HL-60 (cell line): ENCODE results near the gene PLPP7.

Experiments
- CTCF ChIP-seq: IDR thresholded peaks from one replicate; pipeline ENCODE4 v1.5.1; 2011; ENCODE audit warnings: low read length, control low read depth, inconsistent platforms; ENCODE audit not compliant: insufficient read depth
- SPI1 ChIP-seq: IDR thresholded peaks from 2 replicates; pipeline ENCODE4 v1.6.1; 2012; ENCODE audit warnings: low read depth, mild to moderate bottlenecking, borderline replicate concordance
- TF ChIP-seq, protein P1 (sequence below): IDR thresholded peaks from 2 replicates; pipeline ENCODE4 v1.6.1; 2012; ENCODE audit warnings: low read depth; ENCODE audit not compliant: insufficient replicate concordance

DNA sequence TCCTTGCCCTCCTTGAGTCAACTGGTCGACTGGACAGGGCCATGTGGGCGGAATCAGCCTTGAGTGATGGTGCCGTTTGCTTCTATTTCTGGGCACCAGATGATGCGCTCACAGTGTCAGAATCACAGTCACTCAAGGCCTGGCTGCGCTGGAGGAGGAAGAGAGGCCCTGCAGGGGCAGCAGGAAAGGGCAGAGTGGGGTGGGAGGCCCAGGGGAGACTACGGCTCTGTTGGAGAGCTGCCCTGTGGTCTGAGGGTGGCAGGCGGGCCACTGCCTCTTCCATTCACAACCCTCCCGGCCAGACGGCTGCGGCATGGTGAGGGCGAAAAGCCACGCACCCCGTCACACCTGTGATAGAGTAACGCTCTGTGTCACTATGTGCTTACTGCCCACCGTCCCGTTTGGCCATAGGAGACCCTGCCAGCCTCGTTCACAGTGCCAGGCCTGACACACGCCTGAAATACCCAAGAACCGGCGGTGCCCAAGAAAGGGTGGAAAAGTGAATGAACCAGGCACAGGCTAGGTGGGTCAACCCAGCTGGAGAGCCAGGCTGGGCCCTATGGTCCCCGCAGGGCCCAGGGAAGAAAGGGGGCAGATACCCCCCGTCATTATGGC lies 9.9 kb downstream of the PLPP7 start:
- TF ChIP-seq CTCF, result no peak
- TF ChIP-seq, protein P1, sequence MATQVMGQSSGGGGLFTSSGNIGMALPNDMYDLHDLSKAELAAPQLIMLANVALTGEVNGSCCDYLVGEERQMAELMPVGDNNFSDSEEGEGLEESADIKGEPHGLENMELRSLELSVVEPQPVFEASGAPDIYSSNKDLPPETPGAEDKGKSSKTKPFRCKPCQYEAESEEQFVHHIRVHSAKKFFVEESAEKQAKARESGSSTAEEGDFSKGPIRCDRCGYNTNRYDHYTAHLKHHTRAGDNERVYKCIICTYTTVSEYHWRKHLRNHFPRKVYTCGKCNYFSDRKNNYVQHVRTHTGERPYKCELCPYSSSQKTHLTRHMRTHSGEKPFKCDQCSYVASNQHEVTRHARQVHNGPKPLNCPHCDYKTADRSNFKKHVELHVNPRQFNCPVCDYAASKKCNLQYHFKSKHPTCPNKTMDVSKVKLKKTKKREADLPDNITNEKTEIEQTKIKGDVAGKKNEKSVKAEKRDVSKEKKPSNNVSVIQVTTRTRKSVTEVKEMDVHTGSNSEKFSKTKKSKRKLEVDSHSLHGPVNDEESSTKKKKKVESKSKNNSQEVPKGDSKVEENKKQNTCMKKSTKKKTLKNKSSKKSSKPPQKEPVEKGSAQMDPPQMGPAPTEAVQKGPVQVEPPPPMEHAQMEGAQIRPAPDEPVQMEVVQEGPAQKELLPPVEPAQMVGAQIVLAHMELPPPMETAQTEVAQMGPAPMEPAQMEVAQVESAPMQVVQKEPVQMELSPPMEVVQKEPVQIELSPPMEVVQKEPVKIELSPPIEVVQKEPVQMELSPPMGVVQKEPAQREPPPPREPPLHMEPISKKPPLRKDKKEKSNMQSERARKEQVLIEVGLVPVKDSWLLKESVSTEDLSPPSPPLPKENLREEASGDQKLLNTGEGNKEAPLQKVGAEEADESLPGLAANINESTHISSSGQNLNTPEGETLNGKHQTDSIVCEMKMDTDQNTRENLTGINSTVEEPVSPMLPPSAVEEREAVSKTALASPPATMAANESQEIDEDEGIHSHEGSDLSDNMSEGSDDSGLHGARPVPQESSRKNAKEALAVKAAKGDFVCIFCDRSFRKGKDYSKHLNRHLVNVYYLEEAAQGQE, result no peak
- TF ChIP-seq SPI1, result no peak
